Stimulated activated CD4-positive, alpha-beta T cell treated with anti-CD3 and anti-CD28 coated beads, TNF-alpha, amount 100 ng/mL, for 1 hour (primary cell): Measurements from ENCODE around the gene STAM.

ENCODE experiments used
- DNase-seq, 3 donors: peaks; one replicate each; pipeline ENCODE4 v3.0.0-alpha.2; 2020; ENCODE audit warnings: low read depth in 3 of 3, low spot score in 1 of 3

STAM gene

DNA sequence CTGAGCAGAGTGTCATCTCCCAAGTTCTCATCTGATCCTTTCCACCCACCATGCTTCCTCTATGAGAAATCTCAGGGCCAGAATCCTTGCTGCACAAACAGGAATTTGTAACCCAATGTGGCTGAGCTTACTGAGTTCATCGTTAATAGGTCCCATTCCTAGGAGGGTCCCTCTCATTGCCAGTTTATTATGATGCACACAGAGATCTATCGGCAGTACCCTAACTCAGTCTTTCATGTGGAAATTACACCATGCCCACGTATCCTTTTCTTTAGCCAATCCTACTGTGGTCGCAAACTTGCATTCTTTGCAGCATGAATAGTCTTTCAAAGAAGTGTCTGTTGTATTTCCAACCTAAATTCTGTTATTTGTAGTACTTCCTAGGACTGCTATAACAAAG lies 120.2 kb downstream of the STAM start:
- DNase-seq: no peak

DNA sequence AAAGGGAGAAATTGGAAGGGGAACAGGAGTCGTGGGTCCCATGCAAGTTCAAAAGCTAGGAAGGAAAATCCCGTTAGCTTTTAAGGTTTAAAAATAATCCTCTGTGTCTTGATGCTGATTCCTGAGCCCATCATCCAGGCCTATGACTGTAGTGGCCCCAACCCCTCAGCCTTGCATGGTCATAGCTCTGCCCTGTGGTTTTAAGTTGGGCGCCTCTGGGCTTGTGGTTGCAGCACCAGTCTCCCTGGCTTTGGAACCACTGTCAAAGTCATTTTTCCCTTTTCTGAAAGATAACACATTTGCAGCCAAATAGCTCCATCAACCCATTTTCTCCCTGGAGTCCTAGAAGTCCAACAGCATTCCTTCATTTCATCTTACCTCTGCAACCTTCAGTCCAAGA lies 121.7 kb downstream of the STAM start:
- DNase-seq: no peak
